Mucosa of gallbladder (tissue), 1 donor: ENCODE results near the gene PYGB. TPM values are rescaled to one million over a fixed set of nuclear protein-coding genes. Genes with fewer than 3 reads are reported as not detected.
"Not testable (repeated sequence)": the region's sequence is repeated elsewhere in the genome, so short reads cannot be mapped to it uniquely, and the experiment has no call there.

Source experiments
- DNase-seq: peaks from one replicate; pipeline ENCODE4 v3.0.0-alpha.2; 2020; ENCODE audit warnings: low spot score
- total RNA-seq: library from RNA; stranded (reverse); gene quantifications from one replicate; pipeline ENCODE4 v1.2.1, GENCODE V29; 2021
- donor health status: DM: no; HTN: no; CAD: no.

The PYGB gene
- total RNA-seq, 1 donor from 2014 or later: 99.5 TPM

GRCh38 chr20:25296094-25297093 is 48.5 kb downstream of the PYGB start:
- no peak for DNase-seq

- no peak for DNase-seq
These were observed 49.4 kb downstream of the PYGB start for GRCh38 chr20:25297141-25297905.

DNA sequence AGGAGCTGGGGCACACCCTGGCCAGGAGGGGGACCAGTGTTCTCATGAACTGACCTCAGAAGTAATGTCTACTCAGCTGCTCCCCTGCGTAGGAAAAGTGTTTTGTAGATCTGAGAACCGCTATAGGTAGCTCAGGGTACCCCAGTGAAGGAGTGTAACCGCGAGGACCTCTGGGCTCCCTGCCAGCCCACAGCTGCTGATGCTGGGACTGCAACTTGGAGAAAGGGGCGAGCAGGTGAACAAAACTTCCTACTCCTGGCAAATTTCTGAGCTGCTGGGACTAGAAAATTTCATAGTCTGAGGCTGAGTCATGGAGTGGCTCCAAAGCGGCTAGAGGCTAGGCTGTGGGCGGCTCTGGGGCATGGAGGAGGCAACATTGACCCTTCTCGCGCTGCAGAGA is 51.9 kb downstream of the PYGB start:
- no peak for DNase-seq

- DNase-seq: no peak
These were observed 52.7 kb downstream of the PYGB start for GRCh38 chr20:25300496-25301170.

- DNase-seq: no peak
These were observed 53.6 kb downstream of the PYGB start for GRCh38 chr20:25301357-25301920.

DNA sequence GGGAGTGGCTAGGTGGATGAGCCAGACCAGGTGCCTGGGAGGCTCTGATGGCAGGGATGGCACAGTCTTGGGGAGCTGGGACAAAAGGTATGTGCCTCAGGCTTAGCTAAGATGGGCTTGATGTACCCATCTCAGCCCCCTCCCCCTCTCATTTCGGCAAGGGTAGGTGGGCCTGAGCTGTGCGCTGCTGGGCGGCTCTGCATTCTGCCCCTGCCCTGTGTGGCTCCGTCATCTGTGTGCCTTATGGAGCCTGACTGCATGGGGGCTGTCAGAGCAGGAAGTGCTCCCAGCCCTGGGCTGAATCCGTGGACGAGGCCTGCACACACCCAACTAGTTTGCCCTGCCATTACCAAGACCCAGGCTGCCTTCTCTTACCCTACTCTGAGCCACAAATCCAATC is 54.7 kb downstream of the PYGB start:
- no peak for DNase-seq

DNA sequence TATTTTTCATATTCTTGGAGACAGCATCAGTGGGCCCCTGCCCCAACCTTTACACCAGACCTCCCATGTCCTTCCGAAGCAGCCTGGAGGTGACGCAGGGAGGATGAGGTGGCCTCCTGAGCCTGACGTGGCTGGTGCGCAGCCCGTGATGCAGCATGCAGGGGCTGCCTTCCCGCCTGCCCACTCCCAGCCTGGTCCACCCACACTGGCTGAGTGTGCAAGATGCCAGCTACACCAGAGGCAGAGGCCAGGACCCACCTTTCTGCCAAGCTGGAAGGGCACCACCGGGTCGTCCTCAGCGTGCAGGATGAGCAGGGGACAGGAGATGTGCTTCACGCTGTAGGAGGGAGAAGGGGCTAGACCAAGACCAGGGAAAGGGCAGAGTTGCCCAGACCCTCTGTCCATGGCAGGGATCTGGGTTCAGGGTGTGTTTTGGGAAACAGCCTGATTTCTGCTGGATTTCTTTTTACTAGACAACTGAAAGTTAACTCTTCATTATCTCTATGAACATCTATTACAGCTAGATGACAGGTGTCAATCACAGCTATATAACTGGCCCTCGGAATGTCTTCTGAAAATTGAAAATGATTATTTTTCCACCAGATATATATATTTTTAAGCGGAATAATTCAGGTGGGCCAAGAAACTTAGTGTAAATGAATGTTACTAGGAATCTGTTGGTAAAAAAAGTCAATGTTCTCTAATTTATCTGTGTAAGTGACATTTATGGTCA is 55.6 kb downstream of the PYGB start:
- no peak for DNase-seq

GRCh38 chr20:25304025-25304549 is 56.2 kb downstream of the PYGB start:
- no peak for DNase-seq

GRCh38 chr20:25306991-25307903 is 59.4 kb downstream of the PYGB start:
- DNase-seq: no peak

DNA sequence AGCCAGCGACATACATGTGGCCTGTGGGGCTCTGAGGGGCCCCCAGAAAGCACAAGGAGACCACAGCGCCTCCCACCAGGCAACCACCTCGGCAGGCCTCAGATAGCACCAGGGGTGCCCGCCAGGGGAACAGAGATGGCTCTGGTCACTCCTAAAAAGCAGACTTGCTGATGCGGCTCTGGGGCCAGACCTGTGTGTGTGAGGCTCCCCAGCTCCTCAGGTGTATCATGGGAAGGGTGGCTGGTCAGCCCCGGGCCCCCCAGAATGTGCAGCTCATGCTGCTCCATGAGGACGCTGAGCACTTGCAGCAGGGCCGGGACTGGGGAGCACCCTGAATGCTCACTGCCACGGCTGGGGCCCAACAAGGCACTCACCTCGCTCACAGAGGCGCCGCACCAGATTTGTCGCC is 60.2 kb downstream of the PYGB start:
- DNase-seq: no peak

GRCh38 chr20:25308671-25309394 is 60.9 kb downstream of the PYGB start:
- DNase-seq: no peak

GRCh38 chr20:25309395-25310267 is 61.7 kb downstream of the PYGB start:
- peak; percentile 61 for DNase-seq

DNA sequence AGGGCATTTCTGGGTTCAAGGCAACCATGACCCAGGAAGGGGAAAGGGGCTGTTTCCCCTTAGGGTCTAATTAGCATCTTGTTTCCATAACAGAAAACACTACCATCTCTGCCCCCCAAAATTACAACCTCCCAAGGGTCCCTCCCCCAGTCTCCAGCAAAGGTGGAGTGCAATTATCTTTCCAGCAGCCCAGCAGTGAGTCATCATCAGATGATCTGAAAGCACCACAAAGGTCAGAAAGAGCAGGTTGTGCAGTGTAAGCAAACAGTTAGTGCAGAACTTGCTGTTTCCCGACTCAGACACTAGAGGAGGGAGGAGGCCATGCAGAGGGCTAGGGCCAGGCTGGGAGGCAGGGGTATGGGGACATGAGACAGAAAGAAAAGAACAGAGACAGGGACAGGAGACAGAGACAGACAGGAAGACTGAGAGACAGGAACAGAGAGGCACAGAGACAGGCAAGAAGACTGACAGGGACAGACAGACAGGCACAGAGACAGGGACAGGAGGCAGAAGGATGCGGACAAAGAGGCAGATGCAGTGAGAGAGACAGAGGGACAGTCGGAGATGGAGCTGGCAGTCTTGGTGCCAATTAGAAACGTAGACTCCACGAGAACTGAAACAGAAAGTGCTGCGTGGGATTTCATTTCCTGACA is 62.5 kb downstream of the PYGB start:
- DNase-seq: peak; percentile 82

DNA sequence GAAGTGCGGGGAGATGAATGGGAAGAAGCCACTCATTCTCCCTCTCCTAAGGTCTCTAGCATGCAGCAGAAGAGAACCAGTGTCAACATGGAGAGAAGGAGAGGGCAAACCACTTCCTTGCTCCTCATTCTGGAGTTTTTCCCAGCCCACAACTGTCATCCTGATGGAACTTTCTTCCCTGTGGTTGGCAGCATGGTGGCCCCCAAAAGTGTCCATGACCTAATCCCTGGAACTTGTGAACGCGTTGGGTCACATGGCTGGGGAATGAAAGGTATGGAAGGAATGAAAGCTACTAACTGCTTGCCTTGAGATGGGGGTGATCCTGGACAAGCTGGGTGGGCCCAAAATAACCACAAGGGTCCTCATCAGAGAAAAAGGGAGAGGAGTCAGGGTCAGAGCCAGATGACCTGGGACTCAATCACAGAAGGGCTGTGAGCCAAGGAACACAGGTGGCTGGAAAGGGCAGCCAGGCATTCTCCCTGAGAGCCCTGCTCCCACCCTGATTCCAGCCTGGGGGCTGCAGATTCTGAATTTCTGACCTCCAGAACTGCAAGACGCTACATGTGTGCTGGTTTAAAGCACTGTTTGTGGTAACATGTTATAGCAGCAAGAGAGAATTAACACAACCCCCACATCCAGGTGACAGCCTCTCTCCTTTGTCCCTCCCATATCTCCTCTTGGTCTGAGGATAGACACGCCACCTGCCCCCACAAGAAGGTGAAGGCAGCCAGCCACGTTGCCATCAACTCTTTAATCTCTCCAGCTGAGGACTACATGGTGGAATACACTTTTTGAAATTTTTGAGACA is 63.2 kb downstream of the PYGB start:
- DNase-seq: no peak

DNA sequence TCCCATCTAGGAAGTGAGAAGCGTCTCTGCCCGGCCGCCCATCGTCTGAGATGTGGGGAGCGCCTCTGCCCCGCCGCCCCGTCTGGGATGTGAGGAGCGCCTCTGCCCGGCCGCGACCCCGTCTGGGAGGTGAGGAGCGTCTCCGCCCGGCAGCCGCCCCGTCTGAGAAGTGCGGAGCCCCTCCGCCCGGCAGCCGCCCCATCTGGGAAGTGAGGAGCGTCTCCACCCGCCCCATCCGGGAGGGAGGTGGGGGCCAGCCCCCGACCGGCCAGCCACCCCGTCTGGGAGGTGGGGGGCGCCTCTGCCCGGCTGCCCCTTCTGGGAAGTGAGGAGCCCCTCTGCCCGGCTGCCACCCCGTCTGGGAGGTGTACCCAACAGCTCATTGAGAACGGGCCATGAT is 64.8 kb downstream of the PYGB start:
- DNase-seq: not testable (repeated sequence)

DNA sequence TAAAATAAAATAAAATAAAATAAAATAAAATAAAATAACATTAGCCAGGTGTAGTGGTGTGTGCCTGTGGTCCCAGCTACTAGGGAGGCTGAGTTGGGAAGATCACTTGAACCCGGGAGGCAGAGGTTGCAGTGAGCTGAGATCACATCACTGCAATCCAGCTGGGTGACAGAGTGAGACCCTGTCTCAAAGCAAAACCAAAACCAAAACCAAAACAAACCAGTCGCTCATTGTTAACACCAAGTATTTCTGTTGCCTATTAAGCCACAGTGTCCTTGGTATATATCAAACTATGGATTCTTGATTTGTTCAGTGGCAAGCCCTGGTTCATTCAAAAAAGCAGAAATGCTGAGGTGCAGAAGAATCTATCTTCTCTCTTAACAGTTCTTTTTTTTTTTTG is 65.7 kb downstream of the PYGB start:
- no peak for DNase-seq
